A549 (cell line): ENCODE results near the gene PLXNC1.

Source experiments
- JUN ChIP-seq, 2 experiments: fragments of >200 bp; sonication (Bioruptor Twin); formaldehyde crosslinking; IDR thresholded peaks; 2 replicates in 1 of 2; 3 replicates in 1 of 2; pipeline ENCODE4 v1.6.1; 2016 to 2017
- KDM1A ChIP-seq: fragments of 200-600 bp; sonication (generic); IDR thresholded peaks from 2 replicates; pipeline ENCODE4 v1.6.1; 2016; ENCODE audit warnings: low read depth, mild to moderate bottlenecking
- PHF8 ChIP-seq: fragments of 200-600 bp; sonication (generic); IDR thresholded peaks from 2 replicates; pipeline ENCODE4 v1.6.1; 2016; ENCODE audit warnings: low read depth, mild to moderate bottlenecking, antibody characterized with exemption, moderate library complexity, borderline replicate concordance
- RNF2 ChIP-seq: fragments of 200-600 bp; sonication (generic); IDR thresholded peaks from 2 replicates; pipeline ENCODE4 v1.6.1; 2016; ENCODE audit warnings: low read depth, mild to moderate bottlenecking, antibody characterized with exemption, moderate library complexity, borderline replicate concordance

GRCh38 chr12:94200695-94201094 lies 52.3 kb downstream of the PLXNC1 start:
- TF ChIP-seq PHF8 (no peak), KDM1A (no peak), JUN (IDR thresholded peaks at IDR 0.05) (no peak), RNF2 (no peak)
